PC-9 (cell line): Measurements from ENCODE around the gene CTNND2. TPM values are rescaled to one million over a fixed set of nuclear protein-coding genes. Genes with fewer than 3 reads are reported as not detected.
A peak's percentile ranks its signal among the peaks of the same experiment; 100 is the strongest.

Source experiments
- BruUV-seq: library from RNA; stranded (reverse); fragments of 400-500 nt; replicated peaks from 2 replicates; lab custom pipeline; 2021; lab: Mats Ljungman, UMichigan
- CTCF ChIA-PET: fragments of 300-600 bp; sonication (Branson Sonifier 250); formaldehyde crosslinking; loops from one replicate; lab custom pipeline; 2022; ENCODE audit warnings: antibody characterized with exemption; lab: Charles Lee
- POLR2A ChIA-PET: fragments of 300-600 bp; sonication (Branson Sonifier 250); formaldehyde crosslinking; loops from one replicate; lab custom pipeline; 2022; ENCODE audit warnings: antibody characterized with exemption; ENCODE audit not compliant: unreplicated experiment; lab: Charles Lee
- DNase-seq, 2 experiments: peaks; one replicate each; pipeline versions ENCODE4 v3.0.0 to v3.0.0-alpha.2; 2015 to 2022; ENCODE audit warnings: mixed read lengths in 1 of 2
- H2AFZ ChIP-seq: fragments of 200-600 bp; sonication (generic); 2 replicates; pipeline ENCODE4 v1.8.1; 2017; ENCODE audit warnings: antibody characterized with exemption
- H3F3A ChIP-seq: fragments of 200-600 bp; sonication (generic); 2 replicates; pipeline ENCODE4 v1.8.1; 2017; ENCODE audit warnings: antibody characterized with exemption, mild to moderate bottlenecking, low read depth; ENCODE audit not compliant: insufficient read depth
- H3K27ac ChIP-seq: fragments of 200-600 bp; sonication (generic); 2 replicates; pipeline ENCODE4 v1.6.1; 2016; ENCODE audit warnings: mixed run types
- H3K27me3 ChIP-seq: fragments of 200-600 bp; sonication (generic); 2 replicates; pipeline ENCODE4 v1.6.1; 2016; ENCODE audit warnings: low read depth, mixed run types; ENCODE audit not compliant: insufficient read depth
- H3K36me3 ChIP-seq: fragments of 200-600 bp; sonication (generic); 2 replicates; pipeline ENCODE4 v1.6.1; 2016; ENCODE audit warnings: low read depth, mixed run types
- H3K4me1 ChIP-seq: fragments of 200-600 bp; sonication (generic); replicated peaks from 2 replicates; pipeline ENCODE4 v1.6.1; 2016; ENCODE audit warnings: mixed run types; ENCODE audit not compliant: insufficient read depth
- H3K4me2 ChIP-seq: fragments of 200-600 bp; sonication (generic); 2 replicates; pipeline ENCODE4 v1.6.1; 2017; ENCODE audit warnings: mixed run types
- H3K4me3 ChIP-seq: fragments of 200-600 bp; sonication (generic); 2 replicates; pipeline ENCODE4 v1.6.1; 2016; ENCODE audit warnings: mixed run types
- H3K79me2 ChIP-seq: fragments of 200-600 bp; sonication (generic); 2 replicates; pipeline ENCODE4 v1.6.1; 2017; ENCODE audit warnings: low read depth, mixed run types
- H3K9me2 ChIP-seq: fragments of 200-600 bp; sonication (generic); 2 replicates; pipeline ENCODE4 v1.8.1; 2017; ENCODE audit warnings: mild to moderate bottlenecking; ENCODE audit not compliant: insufficient read depth
- H3K9me3 ChIP-seq: fragments of 200-600 bp; sonication (generic); 2 replicates; pipeline ENCODE4 v1.8.1; 2016; ENCODE audit warnings: low read depth; ENCODE audit not compliant: insufficient read depth
- H4K20me1 ChIP-seq: fragments of 200-600 bp; sonication (generic); 2 replicates; pipeline ENCODE4 v1.8.1; 2017; ENCODE audit not compliant: insufficient read depth
- CTCF ChIP-seq: fragments of 200-600 bp; sonication (generic); conservative IDR thresholded peaks from 2 replicates; pipeline ENCODE4 v1.6.1; 2017; ENCODE audit warnings: mixed run types, antibody characterized with exemption, mild to moderate bottlenecking, moderate library complexity
- EZH2 ChIP-seq: fragments of 200-600 bp; sonication (generic); IDR thresholded peaks from 2 replicates; pipeline ENCODE4 v1.8.0; 2017; ENCODE audit warnings: antibody characterized with exemption, low read depth
- intact Hi-C: fragments of 100-400 bp; cut with micrococcal nuclease; formaldehyde crosslinking; loops from one replicate; pipeline ENCODE4 v1.10.0; 2022; ENCODE audit not compliant: unreplicated experiment
- total RNA-seq: library from RNA; stranded (reverse); gene quantifications from 2 replicates; pipeline ENCODE4 v1.2.3, GENCODE V29; 2021

Gene CTNND2
- total RNA-seq, 1 experiment from 2014 or later, result not detected

GRCh38 chr5:11075035-11075805 is 829.0 kb downstream of the CTNND2 start:
- Histone ChIP-seq H3K36me3 (no peaks in the 10 kb centered on the region), H3F3A (no peaks in the 10 kb centered on the region), H2AFZ (no peak overlapping the region), H3K27me3 (peaks cover 62% of the 10 kb centered on the region), H3K9me3 (no peaks in the 10 kb centered on the region), H3K79me2 (no peaks in the 10 kb centered on the region), H3K27ac (no peak overlapping the region), H3K4me2 (no peak overlapping the region), H4K20me1 (no peaks in the 10 kb centered on the region), H3K4me3 (no peak overlapping the region), H3K9me2 (no peaks in the 10 kb centered on the region), H3K4me1 (no peaks in the 10 kb centered on the region)
- intact Hi-C loops, result no loop called here
- no TSS peak for BruUV-seq
- no peak for DNase-seq
- ChIA-PET CTCF (no interaction called here), POLR2A (no interaction called here)
- no peak for TF ChIP-seq EZH2
- TF ChIP-seq CTCF, result 0 out of 2 replicates have a peak, but pooled peaks have one; percentile 12

GRCh38 chr5:11072568-11072967 is 831.7 kb downstream of the CTNND2 start:
- H3K9me2 ChIP-seq, result no peaks in the 10 kb centered on the region
- ChIA-PET POLR2A (interaction anchor here (0.6 kb wide), 1 partner anchor 891 kb away, joined by 5 read pairs; no protein-coding TSS in a partner anchor), CTCF (no interaction called here)
- TF ChIP-seq EZH2, result no peak
- TF ChIP-seq CTCF, result no peak
- no peak overlapping the region for H3K4me3 ChIP-seq
- no peak overlapping the region for H2AFZ ChIP-seq
- H3K9me3 ChIP-seq, result no peaks in the 10 kb centered on the region
- no peaks in the 10 kb centered on the region for H3F3A ChIP-seq
- no peaks in the 10 kb centered on the region for H4K20me1 ChIP-seq
- H3K27me3 ChIP-seq, result peaks cover 50% of the 10 kb centered on the region
- no peaks in the 10 kb centered on the region for H3K79me2 ChIP-seq
- no TSS peak for BruUV-seq
- H3K36me3 ChIP-seq, result no peaks in the 10 kb centered on the region
- no peak for DNase-seq
- no peak overlapping the region for H3K27ac ChIP-seq
- no peak overlapping the region for H3K4me2 ChIP-seq
- intact Hi-C loops, result no loop called here
- peaks cover 6% of the 10 kb centered on the region; the same call in 1 of the 2 replicates for H3K4me1 ChIP-seq

- Histone ChIP-seq H3K36me3 (no peaks in the 10 kb centered on the region), H3F3A (no peaks in the 10 kb centered on the region), H3K79me2 (no peaks in the 10 kb centered on the region), H3K27ac (no peak overlapping the region), H3K4me3 (no peak overlapping the region), H3K9me2 (no peaks in the 10 kb centered on the region), H4K20me1 (no peaks in the 10 kb centered on the region), H3K4me2 (no peak overlapping the region), H3K4me1 (peaks cover 6% of the 10 kb centered on the region; the same call in 1 of the 2 replicates), H2AFZ (no peak overlapping the region), H3K9me3 (no peaks in the 10 kb centered on the region), H3K27me3 (peaks cover 50% of the 10 kb centered on the region)
- ChIA-PET POLR2A (interaction anchor here (0.6 kb wide), 1 partner anchor 892 kb away, joined by 5 read pairs; no protein-coding TSS in a partner anchor), CTCF (no interaction called here)
- BruUV-seq, result no TSS peak
- no peak for DNase-seq
- intact Hi-C loops, result no loop called here
- no peak for TF ChIP-seq EZH2
- no peak for TF ChIP-seq CTCF
Measured at GRCh38 chr5:11072076-11072475, 832.2 kb downstream of the CTNND2 start.
